ENCODE results near the gene SEL1L3. TPM values are rescaled to one million over a fixed set of nuclear protein-coding genes. Genes with fewer than 3 reads are reported as not detected.

The SEL1L3 gene
- total RNA-seq, 1 donor: 6.0 TPM

- no peak for DNase-seq (ENCODE audit: low read depth)
- TF ChIP-seq, protein P1, sequence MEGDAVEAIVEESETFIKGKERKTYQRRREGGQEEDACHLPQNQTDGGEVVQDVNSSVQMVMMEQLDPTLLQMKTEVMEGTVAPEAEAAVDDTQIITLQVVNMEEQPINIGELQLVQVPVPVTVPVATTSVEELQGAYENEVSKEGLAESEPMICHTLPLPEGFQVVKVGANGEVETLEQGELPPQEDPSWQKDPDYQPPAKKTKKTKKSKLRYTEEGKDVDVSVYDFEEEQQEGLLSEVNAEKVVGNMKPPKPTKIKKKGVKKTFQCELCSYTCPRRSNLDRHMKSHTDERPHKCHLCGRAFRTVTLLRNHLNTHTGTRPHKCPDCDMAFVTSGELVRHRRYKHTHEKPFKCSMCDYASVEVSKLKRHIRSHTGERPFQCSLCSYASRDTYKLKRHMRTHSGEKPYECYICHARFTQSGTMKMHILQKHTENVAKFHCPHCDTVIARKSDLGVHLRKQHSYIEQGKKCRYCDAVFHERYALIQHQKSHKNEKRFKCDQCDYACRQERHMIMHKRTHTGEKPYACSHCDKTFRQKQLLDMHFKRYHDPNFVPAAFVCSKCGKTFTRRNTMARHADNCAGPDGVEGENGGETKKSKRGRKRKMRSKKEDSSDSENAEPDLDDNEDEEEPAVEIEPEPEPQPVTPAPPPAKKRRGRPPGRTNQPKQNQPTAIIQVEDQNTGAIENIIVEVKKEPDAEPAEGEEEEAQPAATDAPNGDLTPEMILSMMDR (IDR thresholded peaks at IDR 0.05; ENCODE audit: insufficient read depth, low read depth, low read length): no peak
- no peak overlapping the region for H3K4me3 ChIP-seq (ENCODE audit: low read depth, low read length)
Measured at GRCh38 chr4:25755911-25756310, 106.9 kb downstream of the SEL1L3 start.

DNA sequence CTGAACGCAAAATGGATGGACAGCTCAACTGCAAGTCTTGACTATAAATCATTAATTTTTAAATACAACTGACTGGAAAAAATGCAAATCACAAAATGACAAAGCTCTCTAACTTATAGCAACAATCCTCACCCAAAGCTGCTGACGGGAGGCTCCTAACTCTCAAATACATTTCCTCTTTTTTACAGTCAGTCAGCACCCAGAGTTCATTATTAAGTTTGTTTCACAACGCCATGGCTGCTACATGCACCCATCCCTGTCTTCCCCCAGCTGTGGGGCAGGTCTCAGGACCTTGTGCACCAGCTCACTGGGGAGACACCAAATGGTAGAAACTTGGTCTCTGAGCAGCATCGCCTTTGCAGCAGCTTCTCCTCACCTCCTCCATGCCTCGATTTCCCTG, 109.5 kb downstream of the SEL1L3 start:
- no peak overlapping the region for H3K4me3 ChIP-seq (ENCODE audit: low read depth, low read length)
- TF ChIP-seq, protein P1 (IDR thresholded peaks at IDR 0.05; ENCODE audit: insufficient read depth, low read depth, low read length): no peak
- DNase-seq (ENCODE audit: low read depth): no peak

DNA sequence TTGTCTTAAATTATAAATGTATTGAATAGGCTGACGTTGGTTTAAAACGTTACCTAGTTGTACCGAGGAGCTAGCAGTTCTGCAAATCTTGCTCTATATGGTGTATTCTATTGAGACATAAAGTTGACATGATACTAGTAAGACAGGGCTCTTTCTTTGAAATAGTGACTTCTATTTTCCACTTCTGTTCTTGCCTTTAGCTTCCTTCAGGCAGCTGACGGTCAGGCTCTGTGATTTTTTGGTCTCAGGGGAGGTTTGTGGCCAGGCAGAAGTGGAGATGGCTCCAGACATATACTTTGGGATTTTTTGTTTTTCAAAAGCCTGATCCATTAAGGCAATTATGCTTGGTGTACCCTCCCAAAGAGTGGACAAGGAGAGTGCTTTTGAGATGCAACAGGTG, 111.9 kb downstream of the SEL1L3 start:
- H3K4me3 ChIP-seq (ENCODE audit: low read depth, low read length): no peak overlapping the region
- DNase-seq (ENCODE audit: low read depth): no peak
- TF ChIP-seq, protein P1 (IDR thresholded peaks at IDR 0.05; ENCODE audit: insufficient read depth, low read depth, low read length): no peak

DNA sequence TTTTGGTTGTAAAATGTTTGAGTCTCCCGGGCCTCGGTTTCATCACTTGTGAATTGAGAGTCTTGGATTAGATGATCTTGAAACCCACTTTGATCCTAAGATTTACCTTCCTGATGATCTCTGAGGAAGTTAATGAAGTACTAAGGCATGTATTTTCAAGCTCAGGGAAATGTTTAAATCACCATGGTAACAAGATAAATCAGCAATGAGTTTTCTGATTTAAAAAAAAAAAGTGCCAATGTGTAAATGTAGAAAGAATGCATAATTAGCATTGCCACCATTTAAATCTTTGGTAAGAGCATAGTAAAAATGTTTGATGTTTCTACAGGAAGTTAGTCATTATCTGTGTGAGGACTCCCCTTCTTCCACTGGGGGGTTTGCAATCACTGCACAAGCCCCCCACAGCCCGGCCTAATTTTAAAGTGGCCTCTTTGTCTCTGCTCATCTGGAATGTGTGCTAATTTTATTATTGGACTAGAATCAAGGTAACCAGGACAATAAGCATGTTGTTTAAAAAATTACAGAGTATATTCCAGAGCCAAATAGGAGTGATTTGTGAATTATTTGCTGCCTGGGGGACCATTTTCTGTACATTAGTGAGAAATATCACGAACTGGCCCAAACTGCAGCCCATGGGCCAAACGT, 113.5 kb downstream of the SEL1L3 start:
- no peak overlapping the region for H3K4me3 ChIP-seq (ENCODE audit: low read depth, low read length)
- DNase-seq (ENCODE audit: low read depth): no peak
- TF ChIP-seq, protein P1 (IDR thresholded peaks at IDR 0.05; ENCODE audit: insufficient read depth, low read depth, low read length): no peak

DNA sequence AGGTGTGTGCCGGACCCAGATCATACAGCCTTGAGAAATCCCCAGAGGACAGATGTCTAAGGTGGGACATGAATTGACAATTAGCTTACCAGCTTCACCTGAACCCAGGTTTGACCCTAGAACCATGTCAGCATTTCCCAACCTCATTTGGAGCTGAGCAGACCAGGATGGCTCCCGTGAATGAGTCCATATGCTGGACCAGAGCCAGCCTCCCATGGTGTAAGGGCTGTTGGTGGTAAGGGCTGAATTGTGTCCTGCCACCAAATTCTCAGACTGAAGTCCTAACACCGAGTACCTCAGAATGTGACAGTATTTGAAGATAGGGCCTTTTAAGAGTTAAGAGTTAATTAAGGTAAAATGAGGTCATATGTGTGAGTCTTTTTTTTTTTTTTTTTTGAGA, 118.8 kb downstream of the SEL1L3 start:
- TF ChIP-seq, protein P1 (IDR thresholded peaks at IDR 0.05; ENCODE audit: insufficient read depth, low read depth, low read length): no peak
- no peak for DNase-seq (ENCODE audit: low read depth)
- no peak overlapping the region for H3K4me3 ChIP-seq (ENCODE audit: low read depth, low read length)

DNA sequence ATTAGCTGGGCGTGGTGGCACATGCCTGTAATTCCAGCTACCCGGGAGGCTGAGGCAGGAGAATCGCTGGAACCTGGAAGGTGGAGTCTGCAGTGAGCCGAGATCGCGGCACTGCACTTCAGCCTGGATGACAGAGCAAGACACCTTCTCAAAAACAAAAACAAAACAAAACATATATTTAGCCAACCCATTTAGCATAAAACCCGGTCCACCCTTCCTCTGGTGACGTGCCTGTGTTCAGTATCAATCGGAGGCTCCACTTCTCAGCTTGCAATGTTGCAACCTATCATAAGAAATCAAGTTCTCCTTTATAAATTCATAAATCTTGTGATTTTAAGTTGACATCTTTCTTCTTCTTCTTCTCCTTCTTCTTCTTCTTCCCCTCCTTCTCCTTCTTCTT, 133.2 kb downstream of the SEL1L3 start:
- no peak for DNase-seq (ENCODE audit: low read depth)
- TF ChIP-seq, protein P1 (IDR thresholded peaks at IDR 0.05; ENCODE audit: insufficient read depth, low read depth, low read length): no peak
- no peak overlapping the region for H3K4me3 ChIP-seq (ENCODE audit: low read depth, low read length)

- DNase-seq (ENCODE audit: low read depth): no peak
- TF ChIP-seq, protein P1 (IDR thresholded peaks at IDR 0.05; ENCODE audit: insufficient read depth, low read depth, low read length): no peak
- no peak overlapping the region for H3K4me3 ChIP-seq (ENCODE audit: low read depth, low read length)
Measured at GRCh38 chr4:25728886-25729285, 133.9 kb downstream of the SEL1L3 start.
